B cell (primary cell): Measurements from ENCODE around the gene CCDC144A. TPM values are rescaled to one million over a fixed set of nuclear protein-coding genes. Genes with fewer than 3 reads are reported as not detected.
"Not testable (repeated sequence)": the region's sequence is repeated elsewhere in the genome, so short reads cannot be mapped to it uniquely, and the experiment has no call there.

Experiments used
- ATAC-seq: fragments of 200-7000 bp; cut with Tn5 transposase; one replicate; pipeline ENCODE4 v1.10.0; 2021; ENCODE audit warnings: low read depth, mild to moderate bottlenecking, moderate number of reproducible peaks, moderate library complexity
- CTCF ChIA-PET: fragments of 350-600 bp; sonication (Branson Sonifier 250); formaldehyde crosslinking; loops from one replicate; lab custom pipeline; 2021; ENCODE audit warnings: antibody characterized with exemption, inconsistent platforms; lab: Charles Lee
- POLR2A ChIA-PET: fragments of 350-600 bp; sonication (Branson Sonifier 250); formaldehyde crosslinking; loops from one replicate; lab custom pipeline; 2021; ENCODE audit warnings: antibody characterized with exemption; lab: Charles Lee
- DNase-seq: peaks from one replicate; pipeline ENCODE4 v3.0.0; 2013
- H2AFZ ChIP-seq: 2 replicates; pipeline ENCODE4 v1.6.1; 2012; ENCODE audit warnings: mild to moderate bottlenecking, low read depth, low read length; ENCODE audit not compliant: insufficient read depth, poor library complexity, severe bottlenecking
- H3K27ac ChIP-seq, 2 donors: 1 replicate in 1 of 2; 2 replicates in 1 of 2; pipeline ENCODE4 v1.5.1; 2012 to 2013; ENCODE audit warnings: low read length in 2 of 2, mild to moderate bottlenecking in 2 of 2, moderate library complexity in 1 of 2
- H3K27me3 ChIP-seq, 4 experiments: fragments of 200-600 bp in 1 of 4; sonication (generic) in 1 of 4; replicated peaks in 1 of 4; 1 replicate in 2 of 4; 2 replicates in 2 of 4; pipeline versions ENCODE4 v1.6.1 to v1.7.0; 2013 to 2016; ENCODE audit warnings: low read length in 3 of 4, mild to moderate bottlenecking in 2 of 4, mixed read lengths in 1 of 4, moderate library complexity in 1 of 4; ENCODE audit not compliant: insufficient read depth in 4 of 4, control insufficient read depth in 3 of 4; ENCODE audit errors: control extremely low read depth in 1 of 4
- H3K36me3 ChIP-seq, 2 experiments: replicated peaks in 1 of 2; 1 replicate in 1 of 2; 2 replicates in 1 of 2; pipeline versions ENCODE4 v1.6.1 to v1.7.1; 2013; ENCODE audit warnings: low read length in 1 of 2; ENCODE audit not compliant: insufficient read depth in 2 of 2, control insufficient read depth in 1 of 2; ENCODE audit errors: control extremely low read depth in 1 of 2, extremely low read depth in 1 of 2
- H3K4me1 ChIP-seq, 2 donors: fragments of 200-600 bp in 1 of 2; sonication (generic) in 1 of 2; 1 replicate in 1 of 2; 2 replicates in 1 of 2; pipeline versions ENCODE4 v1.5.1 to v1.6.1; 2013 to 2017; ENCODE audit warnings: low read length in 2 of 2; ENCODE audit not compliant: control insufficient read depth in 2 of 2, insufficient read depth in 2 of 2
- H3K4me2 ChIP-seq: replicated peaks from 2 replicates; pipeline ENCODE3; 2012; ENCODE audit warnings: mild to moderate bottlenecking, low read depth, low read length; ENCODE audit not compliant: poor library complexity, severe bottlenecking
- H3K4me3 ChIP-seq, 5 experiments: fragments of 200-600 bp in 1 of 5; sonication (generic) in 1 of 5; 1 replicate in 3 of 5; 2 replicates in 2 of 5; pipeline versions ENCODE4 v1.5.1 to v1.7.0; 2011 to 2016; ENCODE audit warnings: low read length in 4 of 5, mild to moderate bottlenecking in 4 of 5, low read depth in 2 of 5, control low read depth in 1 of 5, moderate library complexity in 1 of 5; ENCODE audit not compliant: insufficient read depth in 1 of 5; ENCODE audit errors: control extremely low read depth in 1 of 5, extremely low read depth in 1 of 5
- H3K79me2 ChIP-seq: fragments of 200-600 bp; sonication (generic); one replicate; pipeline ENCODE4 v1.6.0; 2016; ENCODE audit warnings: low read length; ENCODE audit not compliant: control insufficient read depth, insufficient read depth
- H3K9ac ChIP-seq: fragments of 200-600 bp; sonication (generic); 2 replicates; pipeline ENCODE4 v1.6.1; 2017; ENCODE audit warnings: mild to moderate bottlenecking, low read length, moderate library complexity
- H3K9me3 ChIP-seq, 3 donors: one replicate each; pipeline versions ENCODE4 v1.6.1 to v1.7.1; 2013; ENCODE audit warnings: low read length in 2 of 3; ENCODE audit not compliant: control insufficient read depth in 2 of 3, insufficient read depth in 1 of 3; ENCODE audit errors: control extremely low read depth in 1 of 3
- H4K20me1 ChIP-seq: 2 replicates; pipeline ENCODE4 v1.6.0; 2012; ENCODE audit warnings: mild to moderate bottlenecking, low read length; ENCODE audit not compliant: insufficient read depth, control insufficient read depth, poor library complexity, severe bottlenecking
- H3K27ac Mint-ChIP-seq: one replicate; pipeline ENCODE4 v1.8.0; 2021; ENCODE audit warnings: mixed read lengths
- H3K27me3 Mint-ChIP-seq: one replicate; pipeline ENCODE4 v1.8.0; 2021; ENCODE audit warnings: mixed read lengths
- H3K4me1 Mint-ChIP-seq: one replicate; pipeline ENCODE4 v1.8.0; 2021; ENCODE audit warnings: mixed read lengths
- H3K4me3 Mint-ChIP-seq: one replicate; pipeline ENCODE4 v1.8.0; 2021; ENCODE audit warnings: mixed read lengths
- H3K9me3 Mint-ChIP-seq: one replicate; pipeline ENCODE4 v1.8.0; 2022; ENCODE audit warnings: mixed read lengths; ENCODE audit not compliant: insufficient read depth
- WGBS: methylation state at CpG from one replicate; pipeline ENCODE4 v1.1.5; 2013; ENCODE audit warnings: missing lambda C conversion rate; ENCODE audit not compliant: insufficient coverage; 5-methylcytosine and 5-hydroxymethylcytosine counted together
- intact Hi-C: fragments of 100-400 bp; cut with micrococcal nuclease; formaldehyde crosslinking; loops from one replicate; pipeline ENCODE4 v1.10.0; 2022
- polyA plus RNA-seq: library from polyadenylated mRNA; depleted of rRNA; stranded (reverse); fragments of >200 nt; gene quantifications from 2 replicates; pipeline ENCODE4 v1.2.3, GENCODE V29; 2012
- total RNA-seq, 2 donors: library from RNA; stranded (reverse); fragments of 120-200 nt in 1 of 2; gene quantifications; 1 replicate in 1 of 2; 2 replicates in 1 of 2; pipeline versions ENCODE4 v1.2.3 to v1.2.4, GENCODE V29; 2013 to 2022

CCDC144A gene
- total and polyA plus RNA-seq, 2 donors (not counting 1 experiment from before 2014, with no cell fraction given), result 4.8 TPM; not detected in 1

- H3K27ac ChIP-seq, ATAC-seq, CTCF ChIA-PET, H3K4me3 Mint-ChIP-seq, H3K36me3 ChIP-seq, H3K4me1 Mint-ChIP-seq, H3K4me1 ChIP-seq, H3K27me3 ChIP-seq, H2AFZ ChIP-seq, POLR2A ChIA-PET, H4K20me1 ChIP-seq, H3K4me2 ChIP-seq, H3K9me3 Mint-ChIP-seq, H3K79me2 ChIP-seq, H3K9ac ChIP-seq, H3K27ac Mint-ChIP-seq, H3K9me3 ChIP-seq, H3K4me3 ChIP-seq, DNase-seq, intact Hi-C loops: not testable (repeated sequence)
- peaks cover 16% of the 10 kb centered on the region for H3K27me3 Mint-ChIP-seq
- WGBS, result 60% methylated on average over 1 of the region's 5 CpGs
Observed at GRCh38 chr17:16687151-16687550, 2.9 kb upstream of the CCDC144A start.

DNA sequence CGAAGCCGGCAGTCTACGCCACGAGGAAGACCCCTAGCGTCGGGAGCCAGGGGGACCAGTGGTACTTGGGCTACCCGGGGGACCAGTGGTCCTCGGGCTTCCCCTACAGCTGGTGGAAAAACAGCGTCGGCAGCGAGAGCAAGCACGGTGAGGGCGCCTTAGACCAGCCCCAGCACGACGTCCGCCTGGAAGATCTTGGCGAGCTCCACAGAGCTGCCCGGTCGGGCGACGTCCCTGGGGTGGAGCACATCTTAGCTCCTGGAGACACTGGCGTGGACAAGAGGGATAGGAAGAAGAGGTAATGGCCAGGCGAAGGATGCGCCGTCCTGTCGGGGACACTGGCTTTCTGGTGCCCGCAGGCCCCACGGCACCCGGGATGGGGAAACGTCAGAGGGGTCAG lies 406 bp downstream of the CCDC144A start:
- CTCF ChIA-PET, H2AFZ ChIP-seq, H3K36me3 ChIP-seq, H3K4me3 Mint-ChIP-seq, H3K9ac ChIP-seq, H3K9me3 ChIP-seq, ATAC-seq, H3K79me2 ChIP-seq, DNase-seq, H3K4me1 Mint-ChIP-seq, H3K4me1 ChIP-seq, H3K4me2 ChIP-seq, H3K4me3 ChIP-seq, H3K27ac ChIP-seq, H3K9me3 Mint-ChIP-seq, POLR2A ChIA-PET, H3K27me3 Mint-ChIP-seq, H3K27ac Mint-ChIP-seq, H3K27me3 ChIP-seq, intact Hi-C loops, H4K20me1 ChIP-seq: not testable (repeated sequence)
- 87% methylated on average over 7 of the region's 30 CpGs for WGBS

DNA sequence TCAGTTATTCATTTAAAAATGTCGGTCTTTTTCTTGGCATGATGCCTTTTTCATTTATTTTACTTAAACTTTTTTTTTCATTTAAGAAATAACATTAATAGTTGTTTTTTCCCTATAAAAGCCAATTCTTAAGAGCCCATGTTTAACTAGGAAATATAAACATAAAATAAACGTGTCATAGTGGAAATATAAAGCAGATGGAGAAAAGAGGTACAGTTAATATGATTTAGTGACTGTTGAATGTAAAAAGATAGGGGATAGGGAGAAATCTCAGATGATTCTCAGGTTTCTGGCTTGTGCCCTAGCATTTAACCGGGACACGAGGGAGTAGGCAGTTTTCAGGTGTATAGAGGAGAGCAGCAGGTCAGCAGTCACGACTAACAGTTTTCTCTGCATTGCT lies 7.6 kb downstream of the CCDC144A start:
- H3K4me2 ChIP-seq, H3K4me1 ChIP-seq, H3K9me3 ChIP-seq, H3K79me2 ChIP-seq, POLR2A ChIA-PET, H3K4me1 Mint-ChIP-seq, CTCF ChIA-PET, DNase-seq, intact Hi-C loops, H3K27ac Mint-ChIP-seq, H3K27me3 ChIP-seq, H3K4me3 ChIP-seq, H3K9ac ChIP-seq, H4K20me1 ChIP-seq, H3K27ac ChIP-seq, H3K4me3 Mint-ChIP-seq, ATAC-seq, H2AFZ ChIP-seq, H3K36me3 ChIP-seq, H3K27me3 Mint-ChIP-seq, H3K9me3 Mint-ChIP-seq: not testable (repeated sequence)
- no CpG with 5 or more reads among the region's 5 CpGs for WGBS

DNA sequence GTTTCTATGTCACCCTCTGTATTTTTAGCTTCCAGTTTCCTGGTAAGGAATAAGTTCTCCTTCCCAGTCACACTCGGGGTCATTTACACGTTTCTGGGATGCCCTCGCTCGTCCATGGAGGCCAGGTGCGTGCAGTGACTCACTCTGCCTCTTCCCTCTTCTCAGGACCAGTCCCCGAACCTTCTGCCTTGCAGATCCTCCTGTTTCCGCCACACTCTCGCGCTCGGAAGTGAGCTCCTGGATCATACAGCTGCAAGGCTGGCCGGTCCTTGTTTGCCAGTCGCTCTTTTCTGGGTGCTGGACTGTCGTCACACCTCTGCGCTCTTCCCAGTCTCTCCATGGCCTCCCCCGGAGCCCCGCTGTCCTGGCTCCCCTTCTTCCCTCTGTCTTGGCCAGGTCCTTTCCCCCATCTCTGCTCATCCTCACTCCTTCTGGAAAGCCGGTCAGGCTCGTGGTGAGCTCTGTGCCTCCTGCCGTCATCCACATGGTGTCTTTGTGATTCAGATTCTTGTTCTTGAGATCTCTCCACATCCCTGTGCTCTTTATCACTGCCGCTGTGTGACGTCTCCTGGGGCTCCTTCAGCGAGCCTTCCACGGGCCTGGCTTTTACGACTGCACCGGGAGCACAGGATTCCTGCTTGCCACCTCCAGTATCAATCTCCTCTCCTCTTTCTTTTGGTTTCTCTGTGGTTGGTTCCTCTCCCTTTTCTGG lies 55.6 kb downstream of the CCDC144A start:
- POLR2A ChIA-PET, H3K27ac Mint-ChIP-seq, CTCF ChIA-PET, H3K4me2 ChIP-seq, H3K4me1 Mint-ChIP-seq, H4K20me1 ChIP-seq, H3K27ac ChIP-seq, H3K27me3 ChIP-seq, intact Hi-C loops, H3K9me3 ChIP-seq, H2AFZ ChIP-seq, H3K4me3 ChIP-seq, H3K79me2 ChIP-seq, H3K9me3 Mint-ChIP-seq, H3K9ac ChIP-seq, H3K4me1 ChIP-seq, ATAC-seq, H3K36me3 ChIP-seq: not testable (repeated sequence)
- Mint-ChIP-seq H3K27me3 (peaks cover 30% of the 10 kb centered on the region), H3K4me3 (peak overlapping the region; percentile 32)
- 8% methylated on average over 13 of the region's 25 CpGs for WGBS
- peak; percentile 12 for DNase-seq
